ENCODE results near the gene ACSM2B. TPM values are rescaled to one million over a fixed set of nuclear protein-coding genes. Genes with fewer than 3 reads are reported as not detected.

Gene ACSM2B
- total and polyA plus RNA-seq, 8 donors = 0.58 to 1.8 (median 0.90) TPM; not detected in 2

GRCh38 chr16:20620770-20621169 is 44.6 kb upstream of the ACSM2B start:
- DNase-seq = no peak
- Histone ChIP-seq H3K36me3 (no peaks in the 10 kb centered on the region), H3K27ac (no peak overlapping the region), H3K4me3 (no peak overlapping the region), H3K9me3 (no peaks in the 10 kb centered on the region), H3K27me3 (no peaks in the 10 kb centered on the region), H3K4me1 (no peaks in the 10 kb centered on the region)
- TF ChIP-seq CTCF (IDR thresholded peaks at IDR 0.05) = no peak
- no peak for ATAC-seq
- intact Hi-C loops (cut with DNase I) = no loop called here

DNA sequence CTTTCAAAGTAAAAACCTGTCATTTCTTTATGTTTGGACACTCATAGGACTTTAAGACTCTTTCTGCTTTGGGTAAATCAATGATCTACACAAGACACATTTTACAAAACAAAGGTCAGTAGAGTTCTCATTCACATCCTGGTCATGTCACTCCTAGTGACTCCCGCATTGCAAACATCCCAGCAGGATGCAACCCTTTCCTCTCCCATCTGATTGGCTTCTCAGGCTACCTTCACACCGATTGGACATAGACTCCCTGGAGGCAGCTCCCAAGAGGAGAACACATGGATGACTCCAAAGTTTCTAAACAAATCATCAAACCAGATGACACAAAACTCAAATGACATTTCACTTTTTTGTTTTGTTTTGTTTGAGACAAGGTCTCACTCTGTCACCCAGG is 43.8 kb upstream of the ACSM2B start:
- no peak for ATAC-seq

DNA sequence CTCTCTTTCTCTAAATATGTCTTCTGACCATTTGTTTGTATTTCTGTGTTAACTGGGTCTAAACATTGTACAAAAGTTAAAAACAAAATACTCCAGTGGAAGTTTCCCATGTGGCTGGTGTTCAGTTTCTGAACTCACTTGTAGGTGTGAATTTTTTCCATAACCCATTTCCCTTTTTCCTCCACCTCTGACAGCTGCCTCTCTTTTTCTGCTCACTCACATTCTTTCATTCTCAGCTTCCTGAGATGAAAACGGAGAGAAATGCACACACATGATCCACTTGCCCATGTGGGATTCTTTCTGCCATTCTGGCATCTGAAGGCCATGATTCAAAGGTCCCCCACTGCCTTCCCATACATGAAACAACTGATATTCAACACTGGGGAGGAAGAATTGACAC is 41.1 kb upstream of the ACSM2B start:
- H3K4me3 ChIP-seq = no peak overlapping the region
- H3K36me3 ChIP-seq = no peaks in the 10 kb centered on the region
- H3K27ac ChIP-seq = no peak overlapping the region
- DNase-seq = no peak
- intact Hi-C loops (cut with DNase I) = no loop called here
- H3K4me1 ChIP-seq = peaks cover 0 to 2% of the 10 kb centered on the region in 2 donors
- TF ChIP-seq CTCF (IDR thresholded peaks at IDR 0.05) = no peak
- H3K27me3 ChIP-seq = no peaks in the 10 kb centered on the region
- ATAC-seq = no peak
- H3K9me3 ChIP-seq = no peaks in the 10 kb centered on the region

More for the DNA sequence above, 43.8 kb upstream of the ACSM2B start:
- no peak for TF ChIP-seq CTCF (IDR thresholded peaks at IDR 0.05)
- intact Hi-C loops (cut with DNase I) = no loop called here
- Histone ChIP-seq H3K27me3 (no peaks in the 10 kb centered on the region), H3K27ac (no peak overlapping the region), H3K9me3 (no peaks in the 10 kb centered on the region), H3K36me3 (no peaks in the 10 kb centered on the region), H3K4me3 (no peak overlapping the region), H3K4me1 (no peaks in the 10 kb centered on the region)
- DNase-seq = no peak

- Histone ChIP-seq H3K27me3 (no peaks in the 10 kb centered on the region), H3K36me3 (no peaks in the 10 kb centered on the region), H3K27ac (peak overlapping the region in 1 of 2 donors; percentile 29), H3K9me3 (no peaks in the 10 kb centered on the region), H3K4me1 (peaks cover 2 to 4% of the 10 kb centered on the region in 2 donors), H3K4me3 (no peak overlapping the region)
- TF ChIP-seq CTCF (IDR thresholded peaks at IDR 0.05) = no peak
- DNase-seq (peak in 2 of 4 donors; percentile 64 to 72), ATAC-seq (peak; percentile 49)
- intact Hi-C loops (cut with DNase I) = no loop called here
These were observed 38.3 kb upstream of the ACSM2B start for GRCh38 chr16:20614186-20615141.

- Histone ChIP-seq H3K4me3 (no peak overlapping the region), H3K9me3 (no peaks in the 10 kb centered on the region), H3K4me1 (peaks cover 2 to 4% of the 10 kb centered on the region in 2 donors), H3K27ac (peak overlapping the region in 1 of 2 donors; percentile 67), H3K36me3 (no peaks in the 10 kb centered on the region), H3K27me3 (no peaks in the 10 kb centered on the region)
- DNase-seq = no peak
- no peak for ATAC-seq
- TF ChIP-seq CTCF (IDR thresholded peaks at IDR 0.05) = no peak
- intact Hi-C loops (cut with DNase I) = no loop called here
These were observed 37.5 kb upstream of the ACSM2B start for GRCh38 chr16:20613481-20614185.

All from left lung (tissue), 10 donors.